GM18508 (cell line): ENCODE measurements around the gene PLEKHG4B.
"Not testable (repeated sequence)": the region's sequence is repeated elsewhere in the genome, so short reads cannot be mapped to it uniquely, and the experiment has no call there.

ENCODE experiments used
- ATAC-seq: cut with Tn5 transposase; IDR thresholded peaks from one replicate; pipeline ENCODE4 v1.9.1; 2021; ENCODE audit warnings: moderate number of reproducible peaks; ENCODE audit not compliant: insufficient read depth, unreplicated experiment

PLEKHG4B gene

GRCh38 chr5:90590-91547 is 1.1 kb upstream of the PLEKHG4B start:
- ATAC-seq, result no peak

GRCh38 chr5:92401-93220 is 643 bp downstream of the PLEKHG4B start:
- no peak for ATAC-seq

GRCh38 chr5:93221-93980 is 1.4 kb downstream of the PLEKHG4B start:
- no peak for ATAC-seq

GRCh38 chr5:94113-94892 is 2.3 kb downstream of the PLEKHG4B start:
- no peak for ATAC-seq

- no peak for ATAC-seq
Observed at GRCh38 chr5:95241-95980, 3.4 kb downstream of the PLEKHG4B start.

GRCh38 chr5:96976-97660 is 5.2 kb downstream of the PLEKHG4B start:
- ATAC-seq, result no peak

GRCh38 chr5:99815-100214 is 7.8 kb downstream of the PLEKHG4B start:
- no peak for ATAC-seq

- ATAC-seq, result no peak
Observed at GRCh38 chr5:102411-103043, 10.6 kb downstream of the PLEKHG4B start.

- not testable (repeated sequence) for ATAC-seq
Observed at GRCh38 chr5:104106-104505, 12.1 kb downstream of the PLEKHG4B start.

- no peak for ATAC-seq
Observed at GRCh38 chr5:104778-105296, 12.9 kb downstream of the PLEKHG4B start.

- no peak for ATAC-seq
Observed at GRCh38 chr5:105504-106070, 13.6 kb downstream of the PLEKHG4B start.

GRCh38 chr5:106587-106986 is 14.6 kb downstream of the PLEKHG4B start:
- ATAC-seq, result no peak

GRCh38 chr5:107526-107925 is 15.6 kb downstream of the PLEKHG4B start:
- ATAC-seq, result no peak

GRCh38 chr5:109826-110225 is 17.9 kb downstream of the PLEKHG4B start:
- ATAC-seq, result no peak

GRCh38 chr5:110270-110888 is 18.4 kb downstream of the PLEKHG4B start:
- no peak for ATAC-seq

GRCh38 chr5:111171-111570 is 19.2 kb downstream of the PLEKHG4B start:
- no peak for ATAC-seq

GRCh38 chr5:119486-120097 is 27.6 kb downstream of the PLEKHG4B start:
- ATAC-seq, result no peak
